Measurements from ENCODE around the gene RBM10.

- TF ChIP-seq CTCF (IDR thresholded peaks at IDR 0.05), result no peak
- no peak for TF ChIP-seq POLR2AphosphoS5 (IDR thresholded peaks at IDR 0.05)
Measured at GRCh38 chrX:47143894-47144625, 961 bp upstream of the RBM10 start.

Measured in gastroesophageal sphincter (tissue), 3 donors.